HepG2 (cell line): ENCODE measurements around the gene RBM12. TPM values are rescaled to one million over a fixed set of nuclear protein-coding genes. Genes with fewer than 3 reads are reported as not detected.

Experiments
- ATAC-seq: fragments of 200-7000 bp; cut with Tn5 transposase; 3 replicates; pipeline ENCODE4 v1.9.1; 2020; ENCODE audit warnings: mild to moderate bottlenecking, moderate library complexity
- BruUV-seq: library from RNA; stranded (reverse); fragments of 400-500 nt; replicated peaks from 2 replicates; lab custom pipeline; 2021; lab: Mats Ljungman, UMichigan
- CTCF ChIA-PET: fragments of 300-600 bp; formaldehyde crosslinking; extraction: SDS; loops from one replicate; lab custom pipeline; 2021; ENCODE audit warnings: low total read pairs, inconsistent platforms, low intra/inter-chr PET ratio; lab: Yijun Ruan, JAX
- POLR2A ChIA-PET: fragments of 350-600 bp; sonication (Branson Sonifier 250); formaldehyde crosslinking; loops from one replicate; lab custom pipeline; 2020; ENCODE audit warnings: antibody characterized with exemption, inconsistent platforms; lab: Yijun Ruan, JAX
- DNase-seq: peaks from one replicate; pipeline ENCODE4 v3.0.0-alpha.2; 2015; ENCODE audit warnings: low spot score
- FAIRE-seq: peaks from 3 replicates; lab custom pipeline; 2011; peaks lifted over from hg19 to GRCh38; lab: Jason Lieb, UNC
- H2AFZ ChIP-seq: one replicate; pipeline ENCODE4 v1.6.1; 2011; ENCODE audit warnings: low read length, inconsistent platforms
- H3K27ac ChIP-seq: fragments of 300-600 bp; 3 replicates; pipeline ENCODE4 v1.8.0; 2011; ENCODE audit warnings: mixed run types, mild to moderate bottlenecking, mixed read lengths, low read length, inconsistent platforms; ENCODE audit not compliant: insufficient read depth; ENCODE audit errors: extremely low read length
- H3K27me3 ChIP-seq, 2 experiments: fragments of 200-600 bp in 1 of 2; 2 replicates in 1 of 2; 3 replicates in 1 of 2; pipeline versions ENCODE4 v1.6.0 to v1.8.0; 2011; ENCODE audit warnings: low read length in 2 of 2, mild to moderate bottlenecking in 2 of 2, moderate library complexity in 2 of 2, inconsistent platforms in 1 of 2; ENCODE audit not compliant: insufficient read depth in 2 of 2, control insufficient read depth in 1 of 2
- H3K36me3 ChIP-seq, 2 experiments: fragments of 200-600 bp in 1 of 2; replicated peaks in 1 of 2; 2 replicates in 1 of 2; 3 replicates in 1 of 2; pipeline versions ENCODE4 v1.5.1 to v1.8.0; 2011; ENCODE audit warnings: low read length in 2 of 2, inconsistent platforms in 1 of 2; ENCODE audit not compliant: insufficient read depth in 2 of 2, control insufficient read depth in 1 of 2
- H3K4me1 ChIP-seq: 2 replicates; pipeline ENCODE4 v1.5.1; 2012; ENCODE audit warnings: low read length, inconsistent platforms; ENCODE audit not compliant: insufficient read depth
- H3K4me2 ChIP-seq: 2 replicates; pipeline ENCODE4 v1.6.0; 2011; ENCODE audit warnings: low read depth, low read length, inconsistent platforms
- H3K4me3 ChIP-seq, 3 experiments: fragments of 200-600 bp in 1 of 3; sonication (generic), shearing (Covaris generic) in 1 of 3; replicated peaks in 1 of 3; 2 replicates each; pipeline ENCODE4 v1.5.1; 2011 to 2016; ENCODE audit warnings: low read length in 3 of 3, inconsistent platforms in 2 of 3, low read depth in 2 of 3, mild to moderate bottlenecking in 2 of 3, control low read depth in 1 of 3, mixed read lengths in 1 of 3; ENCODE audit not compliant: insufficient read depth in 1 of 3
- H3K79me2 ChIP-seq: one replicate; pipeline ENCODE4 v1.6.1; 2011; ENCODE audit warnings: low read length, inconsistent platforms; ENCODE audit not compliant: insufficient read depth
- H3K9ac ChIP-seq: 2 replicates; pipeline ENCODE4 v1.6.0; 2011; ENCODE audit warnings: mild to moderate bottlenecking, low read depth, low read length, inconsistent platforms; ENCODE audit not compliant: insufficient read depth
- H3K9me3 ChIP-seq: 2 replicates; pipeline ENCODE4 v1.5.1; 2012; ENCODE audit warnings: mild to moderate bottlenecking, low read length
- H4K20me1 ChIP-seq: 2 replicates; pipeline ENCODE4 v1.6.0; 2011; ENCODE audit warnings: inconsistent platforms, mild to moderate bottlenecking, low read length, moderate library complexity; ENCODE audit not compliant: insufficient read depth
- HNF1A ChIP-seq, 2 experiments: sonication (generic) in 1 of 2; formaldehyde crosslinking in 1 of 2; IDR thresholded peaks; 2 replicates each; pipeline versions ENCODE4 v1.4.0 to v1.6.1; 2016 to 2020; ENCODE audit warnings: borderline replicate concordance in 1 of 2, low read depth in 1 of 2, mild to moderate bottlenecking in 1 of 2, missing genetic modification reagents in 1 of 2
- HOMEZ ChIP-seq: IDR thresholded peaks from 2 replicates; pipeline ENCODE4 v1.6.1; 2016; ENCODE audit warnings: low read depth
- PHF5A ChIP-seq: IDR thresholded peaks from one replicate; pipeline ENCODE4 v1.6.1; 2018; ENCODE audit warnings: low read depth, missing genetic modification reagents; ENCODE audit not compliant: unreplicated experiment
- ZBTB37 ChIP-seq: sonication (generic); formaldehyde crosslinking; IDR thresholded peaks from 2 replicates; pipeline ENCODE4 v1.4.0; 2020; ENCODE audit warnings: mild to moderate bottlenecking, missing genetic modification reagents
- ZNF234 ChIP-seq: sonication (generic); formaldehyde crosslinking; conservative IDR thresholded peaks from 2 replicates; pipeline ENCODE4 v1.5.1; 2020; ENCODE audit warnings: mild to moderate bottlenecking, missing genetic modification reagents
- ZNF326 ChIP-seq: sonication (generic); formaldehyde crosslinking; IDR thresholded peaks from 2 replicates; pipeline ENCODE4 v1.4.0; 2020; ENCODE audit warnings: missing genetic modification reagents, borderline replicate concordance
- WGBS: methylation state at CpG from one replicate; pipeline ENCODE4 v1.1.6; 2017; ENCODE audit warnings: low lambda C conversion rate; 5-methylcytosine and 5-hydroxymethylcytosine counted together
- in situ Hi-C: cut with HindIII; loops from 2 replicates; pipeline ENCODE4 v1.10.0; 2017; ENCODE audit warnings: low pct_unique_long_range_greater_than_20kb; ENCODE audit not compliant: extremely low pct_ligation_motif_present
- intact Hi-C: fragments of 100-400 bp; cut with micrococcal nuclease; formaldehyde crosslinking; loops from one replicate; pipeline ENCODE4 v1.10.0; 2022; ENCODE audit not compliant: unreplicated experiment
- polyA plus RNA-seq, 8 experiments: library from polyadenylated mRNA; depleted of rRNA in 3 of 8; stranded (reverse) in 7 of 8; unstranded in 1 of 8; fragments of >200 nt; fragmentation: Illumina TruSeq in 4 of 8; extraction: Trizol in 4 of 8; gene quantifications; 2 replicates each; pipeline versions ENCODE4 v1.2.1 to v1.2.3, GENCODE V29; 2011 to 2016; ENCODE audit warnings: low read depth in 4 of 8, missing spikeins in 1 of 8, mixed read lengths in 1 of 8; ENCODE audit not compliant: insufficient read depth in 1 of 8
- total RNA-seq, 5 experiments: library from RNA; depleted of rRNA; stranded (reverse); fragments of >200 nt; fragmentation: Illumina TruSeq; extraction: Trizol; gene quantifications; 2 replicates each; pipeline ENCODE4 v1.2.3, GENCODE V29; 2016; ENCODE audit warnings: low read depth in 1 of 5
- TF ChIP-seq, protein P1 (sequence below), 2 experiments: sonication (generic) in 1 of 2; formaldehyde crosslinking in 1 of 2; IDR thresholded peaks; 2 replicates each; pipeline versions ENCODE4 v1.6.1 to v1.9.0; 2014 to 2022; ENCODE audit warnings: antibody characterized with exemption in 1 of 2, borderline replicate concordance in 1 of 2, inconsistent platforms in 1 of 2, low read depth in 1 of 2, missing genetic modification reagents in 1 of 2

The RBM12 gene
- total and polyA plus RNA-seq, 2 of the 13 experiments (the other 11 are each of a cell fraction or from before 2014, with no cell fraction given), result 97.9 to 104 TPM

GRCh38 chr20:35699957-35700624 lies 35.4 kb upstream of the RBM12 start:
- intact Hi-C loops (loop anchor here (2.0 to 10.0 kb wide), 4 partner anchors 35 to 235 kb away; partner anchors contain the start of genes CPNE1, RBM12 and RBM39), in situ Hi-C loops (no loop called here)
- FAIRE-seq (no peak), ATAC-seq (peak; percentile 0; the same call in 2 of the 3 replicates), DNase-seq (no peak)
- Histone ChIP-seq H4K20me1 (peaks cover 29% of the 10 kb centered on the region), H3K36me3 (peaks cover 10 to 37% of the 10 kb centered on the region in 2 experiments), H3K4me2 (peak overlapping the region; percentile 82), H3K79me2 (peaks cover 38% of the 10 kb centered on the region), H3K27ac (peak overlapping the region; percentile 88), H3K9ac (peak overlapping the region; percentile 97), H3K27me3 (no peaks in the 10 kb centered on the region; a peak in 1 of 5 replicates), H3K4me3 (peak overlapping the region; percentile 90 to 98 (median 96)), H3K9me3 (no peaks in the 10 kb centered on the region), H2AFZ (no peak overlapping the region), H3K4me1 (peaks cover 42% of the 10 kb centered on the region)
- WGBS, result 20% methylated on average over 6 of the region's 6 CpGs
- BruUV-seq, result no TSS peak
- ChIA-PET POLR2A (interaction anchor here (0.5 to 23.6 kb wide), 16 partner anchors 12 to 245 kb away, joined by 3 to 319 read pairs (median 7); partner anchors contain the start of genes CEP250, CPNE1, RBM12 and RBM39), CTCF (no interaction called here)
- no peak for TF ChIP-seq HNF1A (IDR thresholded peaks at IDR 0.05; ENCODE audit: low read depth)
- TF ChIP-seq HNF1A (CRISPR knock-in tag; IDR thresholded peaks at IDR 0.05; ENCODE audit: borderline replicate concordance), result no peak
- no peak for TF ChIP-seq ZNF326 (CRISPR knock-in tag)
- no peak; the same call in 1 of the 2 replicates for TF ChIP-seq ZNF234 (CRISPR knock-in tag)
- TF ChIP-seq ZBTB37 (CRISPR knock-in tag), result no peak
- TF ChIP-seq HOMEZ (CRISPR knock-in tag), result 0 out of 2 replicates have a peak, but pooled peaks have one; percentile 6
- TF ChIP-seq, protein P1, sequence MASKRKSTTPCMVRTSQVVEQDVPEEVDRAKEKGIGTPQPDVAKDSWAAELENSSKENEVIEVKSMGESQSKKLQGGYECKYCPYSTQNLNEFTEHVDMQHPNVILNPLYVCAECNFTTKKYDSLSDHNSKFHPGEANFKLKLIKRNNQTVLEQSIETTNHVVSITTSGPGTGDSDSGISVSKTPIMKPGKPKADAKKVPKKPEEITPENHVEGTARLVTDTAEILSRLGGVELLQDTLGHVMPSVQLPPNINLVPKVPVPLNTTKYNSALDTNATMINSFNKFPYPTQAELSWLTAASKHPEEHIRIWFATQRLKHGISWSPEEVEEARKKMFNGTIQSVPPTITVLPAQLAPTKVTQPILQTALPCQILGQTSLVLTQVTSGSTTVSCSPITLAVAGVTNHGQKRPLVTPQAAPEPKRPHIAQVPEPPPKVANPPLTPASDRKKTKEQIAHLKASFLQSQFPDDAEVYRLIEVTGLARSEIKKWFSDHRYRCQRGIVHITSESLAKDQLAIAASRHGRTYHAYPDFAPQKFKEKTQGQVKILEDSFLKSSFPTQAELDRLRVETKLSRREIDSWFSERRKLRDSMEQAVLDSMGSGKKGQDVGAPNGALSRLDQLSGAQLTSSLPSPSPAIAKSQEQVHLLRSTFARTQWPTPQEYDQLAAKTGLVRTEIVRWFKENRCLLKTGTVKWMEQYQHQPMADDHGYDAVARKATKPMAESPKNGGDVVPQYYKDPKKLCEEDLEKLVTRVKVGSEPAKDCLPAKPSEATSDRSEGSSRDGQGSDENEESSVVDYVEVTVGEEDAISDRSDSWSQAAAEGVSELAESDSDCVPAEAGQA (IDR thresholded peaks at IDR 0.05; ENCODE audit: low read depth), result no peak
- TF ChIP-seq, protein P1 (CRISPR knock-in tag; IDR thresholded peaks at IDR 0.05; ENCODE audit: borderline replicate concordance), result no peak
- no peak for TF ChIP-seq PHF5A (CRISPR knock-in tag)
